ENCODE results near the gene CDC123. TPM values are rescaled to one million over a fixed set of nuclear protein-coding genes. Genes with fewer than 3 reads are reported as not detected.
"Not testable (repeated sequence)": the region's sequence is repeated elsewhere in the genome, so short reads cannot be mapped to it uniquely, and the experiment has no call there.

Gene CDC123
- total RNA-seq, 1 experiment from 2014 or later: 74.2 TPM

GRCh38 chr10:12269056-12269455 lies 73.1 kb downstream of the CDC123 start:
- DNase-seq (no peak), ATAC-seq (no peak)
- Histone ChIP-seq H3K4me1 (ENCODE audit: insufficient read depth, low read length) (peaks cover 20% of the 10 kb centered on the region), H4K20me1 (ENCODE audit: low read length) (no peaks in the 10 kb centered on the region), H3K9me3 (ENCODE audit: low read length) (no peaks in the 10 kb centered on the region), H3K27ac (ENCODE audit: low read length) (no peak overlapping the region), H3F3A (ENCODE audit: low read length, unreplicated experiment) (no peaks in the 10 kb centered on the region), H3K4me3 (ENCODE audit: low read length) (no peak overlapping the region), H3K9me2 (replicated peaks; ENCODE audit: low read length) (no peaks in the 10 kb centered on the region), H2AFZ (ENCODE audit: low read length) (no peak overlapping the region), H3K79me2 (ENCODE audit: low read length) (no peaks in the 10 kb centered on the region), H3K9ac (ENCODE audit: low read length) (no peak overlapping the region), H3K27me3 (ENCODE audit: low read length) (no peaks in the 10 kb centered on the region), H3K4me2 (ENCODE audit: low read length) (no peak overlapping the region), H3K36me3 (ENCODE audit: low read depth, low read length) (no peaks in the 10 kb centered on the region)
- CTCF ChIA-PET: interaction anchor here (0.5 kb wide), 1 partner anchor 36 kb away, joined by 3 read pairs; no protein-coding TSS in a partner anchor
- POLR2A ChIA-PET (ENCODE audit: unreplicated experiment): no interaction called here
- intact Hi-C loops (cut with micrococcal nuclease): loop anchor here (5.0 kb wide), 1 partner anchor 83 kb away; no protein-coding TSS in a partner anchor
- no TSS peak for BruUV-seq (replicated peaks)
- TF ChIP-seq EZH2 (IDR thresholded peaks at IDR 0.05; ENCODE audit: low read length, unreplicated experiment): no peak
- TF ChIP-seq EZH2phosphoT487 (IDR thresholded peaks at IDR 0.05; ENCODE audit: borderline replicate concordance, low read length): no peak
- TF ChIP-seq CTCF (conservative IDR thresholded peaks at IDR 0.05; ENCODE audit: low read depth, low read length): no peak

- Histone ChIP-seq H3K4me3 (ENCODE audit: low read length) (no peak overlapping the region), H3K9me2 (replicated peaks; ENCODE audit: low read length) (no peaks in the 10 kb centered on the region), H3K9ac (ENCODE audit: low read length) (no peak overlapping the region), H3K27ac (ENCODE audit: low read length) (no peak overlapping the region), H3K27me3 (ENCODE audit: low read length) (no peaks in the 10 kb centered on the region), H3F3A (ENCODE audit: low read length, unreplicated experiment) (no peaks in the 10 kb centered on the region), H4K20me1 (ENCODE audit: low read length) (no peaks in the 10 kb centered on the region), H3K79me2 (ENCODE audit: low read length) (no peaks in the 10 kb centered on the region), H2AFZ (ENCODE audit: low read length) (no peak overlapping the region), H3K4me1 (ENCODE audit: insufficient read depth, low read length) (peaks cover 6% of the 10 kb centered on the region; the same call in 1 of the 2 replicates), H3K9me3 (ENCODE audit: low read length) (no peaks in the 10 kb centered on the region), H3K36me3 (ENCODE audit: low read depth, low read length) (no peaks in the 10 kb centered on the region), H3K4me2 (ENCODE audit: low read length) (peak overlapping the region; percentile 44; the same call in 1 of the 2 replicates)
- ATAC-seq (peak; percentile 35), DNase-seq (no peak)
- CTCF ChIA-PET: no interaction called here
- no peak for TF ChIP-seq EZH2phosphoT487 (IDR thresholded peaks at IDR 0.05; ENCODE audit: borderline replicate concordance, low read length)
- no peak for TF ChIP-seq CTCF (conservative IDR thresholded peaks at IDR 0.05; ENCODE audit: low read depth, low read length)
- TF ChIP-seq EZH2 (IDR thresholded peaks at IDR 0.05; ENCODE audit: low read length, unreplicated experiment): no peak
- POLR2A ChIA-PET (ENCODE audit: unreplicated experiment): interaction anchor here (0.5 kb wide), 1 partner anchor 62 kb away, joined by 23 read pairs; no protein-coding TSS in a partner anchor
- BruUV-seq (replicated peaks): no TSS peak
- intact Hi-C loops (cut with micrococcal nuclease): loop anchor here (5.0 kb wide), 1 partner anchor 61 kb away; no protein-coding TSS in a partner anchor
These were observed 75.2 kb downstream of the CDC123 start for GRCh38 chr10:12271210-12271540.

- H3K9ac ChIP-seq (ENCODE audit: low read length); H3K4me3 ChIP-seq (ENCODE audit: low read length); H3K9me2 ChIP-seq (replicated peaks; ENCODE audit: low read length); ATAC-seq; H3K27ac ChIP-seq (ENCODE audit: low read length); H2AFZ ChIP-seq (ENCODE audit: low read length); BruUV-seq (replicated peaks); H3K4me1 ChIP-seq (ENCODE audit: insufficient read depth, low read length); H3K27me3 ChIP-seq (ENCODE audit: low read length); H3K79me2 ChIP-seq (ENCODE audit: low read length); H4K20me1 ChIP-seq (ENCODE audit: low read length); H3K4me2 ChIP-seq (ENCODE audit: low read length); intact Hi-C loops (cut with micrococcal nuclease); CTCF ChIA-PET; DNase-seq; H3K9me3 ChIP-seq (ENCODE audit: low read length); POLR2A ChIA-PET (ENCODE audit: unreplicated experiment); H3K36me3 ChIP-seq (ENCODE audit: low read depth, low read length); H3F3A ChIP-seq (ENCODE audit: low read length, unreplicated experiment): not testable (repeated sequence)
These were observed 81.9 kb downstream of the CDC123 start for GRCh38 chr10:12277862-12278261.
